Uterus (tissue), 4 donors: ENCODE results near the gene WWOX. TPM values are rescaled to one million over a fixed set of nuclear protein-coding genes. Genes with fewer than 3 reads are reported as not detected.

ENCODE experiments used
- DNase-seq, 2 donors: peaks; one replicate each; pipeline ENCODE4 v3.0.0-alpha.2; 2019 to 2020
- H3K27ac ChIP-seq, 2 donors: fragments of 200-600 bp; sonication (generic); 1 replicate in 1 of 2; 2 replicates in 1 of 2; pipeline ENCODE4 v1.5.1; 2016 to 2018
- H3K27me3 ChIP-seq, 2 donors: fragments of 200-600 bp; sonication (generic); one replicate each; pipeline ENCODE4 v1.5.1; 2018 to 2019; ENCODE audit warnings: control low read depth in 1 of 2
- H3K36me3 ChIP-seq, 2 donors: fragments of 200-600 bp; sonication (generic); one replicate each; pipeline ENCODE4 v1.5.1; 2019; ENCODE audit warnings: control low read depth in 1 of 2
- H3K4me1 ChIP-seq, 2 donors: fragments of 200-600 bp; sonication (generic); one replicate each; pipeline ENCODE4 v1.5.1; 2018 to 2019; ENCODE audit warnings: control low read depth in 1 of 2
- H3K4me3 ChIP-seq, 2 donors: fragments of 200-600 bp; sonication (generic); 1 replicate in 1 of 2; 2 replicates in 1 of 2; pipeline ENCODE4 v1.5.1; 2018 to 2019; ENCODE audit warnings: mild to moderate bottlenecking in 1 of 2
- H3K9me3 ChIP-seq, 2 donors: fragments of 200-600 bp; sonication (generic); one replicate each; pipeline ENCODE4 v1.5.1; 2019; ENCODE audit warnings: control low read depth in 1 of 2
- POLR2A ChIP-seq, 2 donors: fragments of 450-650 bp; IDR thresholded peaks; one replicate each; pipeline ENCODE4 v1.6.1; 2016; ENCODE audit warnings: antibody characterized with exemption in 2 of 2, mild to moderate bottlenecking in 1 of 2, moderate library complexity in 1 of 2
- intact Hi-C: fragments of 100-400 bp; cut with DNase I; formaldehyde crosslinking; loops from one replicate; pipeline ENCODE4 v1.15.1; 2023; ENCODE audit warnings: low total_unique reads
- total RNA-seq, 4 donors: library from RNA; depleted of rRNA in 3 of 4; stranded (reverse); fragments of >200 nt in 3 of 4; gene quantifications; one replicate each; pipeline versions ENCODE4 v1.1.0 to v1.2.4, GENCODE V29; 2014 to 2023
- TF ChIP-seq, protein P1 (sequence below), 4 experiments: fragments of 200-600 bp in 2 of 4; fragments of 450-650 bp in 2 of 4; sonication (generic) in 2 of 4; IDR thresholded peaks; one replicate each; pipeline ENCODE4 v1.5.1; 2016 to 2019; ENCODE audit warnings: antibody characterized with exemption in 4 of 4, mild to moderate bottlenecking in 2 of 4, moderate library complexity in 1 of 4
- donor health status: DM: yes; HTN: yes; CAD: no.

Gene WWOX
- total RNA-seq, 4 donors from 2014 or later, result 34.1 to 99.9 (median 55.8) TPM

DNA sequence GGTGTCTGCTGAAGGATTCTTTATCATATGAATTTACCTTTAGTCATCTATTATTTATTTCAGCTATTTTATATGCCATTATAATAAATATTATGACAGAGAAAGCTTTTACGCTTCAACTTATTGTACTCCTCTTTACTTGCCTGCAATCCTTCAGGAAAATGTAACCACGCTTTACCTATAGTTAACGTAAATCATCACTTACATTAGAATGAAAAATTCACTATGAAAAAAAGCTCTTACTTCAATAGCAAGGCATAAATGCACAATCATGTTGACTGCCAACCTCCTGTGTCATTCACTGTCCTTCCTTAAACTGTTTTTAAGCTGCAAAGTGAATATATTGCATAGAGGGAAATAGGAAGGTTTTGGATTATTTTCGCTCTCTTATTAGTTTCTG lies 277.9 kb downstream of the WWOX start:
- TF ChIP-seq POLR2A (IDR thresholded peaks at IDR 0.05), result no peak
- TF ChIP-seq, protein P1, sequence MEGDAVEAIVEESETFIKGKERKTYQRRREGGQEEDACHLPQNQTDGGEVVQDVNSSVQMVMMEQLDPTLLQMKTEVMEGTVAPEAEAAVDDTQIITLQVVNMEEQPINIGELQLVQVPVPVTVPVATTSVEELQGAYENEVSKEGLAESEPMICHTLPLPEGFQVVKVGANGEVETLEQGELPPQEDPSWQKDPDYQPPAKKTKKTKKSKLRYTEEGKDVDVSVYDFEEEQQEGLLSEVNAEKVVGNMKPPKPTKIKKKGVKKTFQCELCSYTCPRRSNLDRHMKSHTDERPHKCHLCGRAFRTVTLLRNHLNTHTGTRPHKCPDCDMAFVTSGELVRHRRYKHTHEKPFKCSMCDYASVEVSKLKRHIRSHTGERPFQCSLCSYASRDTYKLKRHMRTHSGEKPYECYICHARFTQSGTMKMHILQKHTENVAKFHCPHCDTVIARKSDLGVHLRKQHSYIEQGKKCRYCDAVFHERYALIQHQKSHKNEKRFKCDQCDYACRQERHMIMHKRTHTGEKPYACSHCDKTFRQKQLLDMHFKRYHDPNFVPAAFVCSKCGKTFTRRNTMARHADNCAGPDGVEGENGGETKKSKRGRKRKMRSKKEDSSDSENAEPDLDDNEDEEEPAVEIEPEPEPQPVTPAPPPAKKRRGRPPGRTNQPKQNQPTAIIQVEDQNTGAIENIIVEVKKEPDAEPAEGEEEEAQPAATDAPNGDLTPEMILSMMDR (IDR thresholded peaks at IDR 0.05), result no peak
- no peaks in the 10 kb centered on the region for H3K27me3 ChIP-seq
- no peak overlapping the region for H3K4me3 ChIP-seq
- no peaks in the 10 kb centered on the region for H3K4me1 ChIP-seq
- H3K27ac ChIP-seq, result no peak overlapping the region
- intact Hi-C loops, result no loop called here
- no peak for DNase-seq
- no peaks in the 10 kb centered on the region for H3K36me3 ChIP-seq
- H3K9me3 ChIP-seq, result no peaks in the 10 kb centered on the region

DNA sequence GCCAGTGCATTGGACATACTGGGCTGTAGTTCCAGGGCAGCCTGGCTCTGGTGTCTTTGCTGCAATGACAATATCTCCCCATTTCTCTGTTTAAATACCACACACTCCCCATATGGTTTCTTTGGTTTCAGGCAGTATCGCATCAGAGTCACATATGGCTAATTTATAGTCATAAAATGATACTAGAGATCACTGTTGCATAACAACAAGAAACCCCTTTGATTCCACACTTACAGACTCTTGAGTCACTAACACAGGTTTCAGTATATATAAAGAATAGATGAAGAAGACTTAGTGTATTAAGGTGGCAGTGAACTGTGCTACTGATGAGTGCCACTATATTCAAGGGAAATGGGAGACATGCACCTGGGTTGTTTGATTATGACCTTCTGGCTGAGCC lies 281.6 kb downstream of the WWOX start:
- TF ChIP-seq, protein P1 (IDR thresholded peaks at IDR 0.05), result no peak
- TF ChIP-seq POLR2A (IDR thresholded peaks at IDR 0.05), result no peak
- DNase-seq, result no peak

DNA sequence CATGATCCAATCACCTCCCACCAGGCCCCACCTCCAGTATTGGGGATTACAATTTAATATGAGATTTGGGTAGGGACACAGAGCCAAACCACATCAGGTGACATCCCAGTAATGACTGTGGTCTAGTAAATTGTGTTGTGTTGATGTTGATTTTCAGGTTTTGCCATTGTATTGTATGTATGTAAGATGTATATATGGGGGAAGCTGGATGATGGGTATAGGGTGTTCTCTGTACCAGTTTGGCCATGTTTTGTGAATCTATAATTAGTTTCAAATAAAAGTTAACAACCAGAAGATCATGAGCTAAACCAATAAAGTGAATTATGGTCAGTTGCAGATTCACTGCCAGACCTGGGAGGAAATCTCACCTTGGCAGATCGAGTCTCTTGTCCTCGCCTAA lies 283.7 kb downstream of the WWOX start:
- TF ChIP-seq, protein P1 (IDR thresholded peaks at IDR 0.05), result no peak
- TF ChIP-seq POLR2A (IDR thresholded peaks at IDR 0.05), result no peak
- Histone ChIP-seq H3K9me3 (no peaks in the 10 kb centered on the region), H3K27ac (no peak overlapping the region), H3K36me3 (no peaks in the 10 kb centered on the region), H3K4me3 (no peak overlapping the region), H3K4me1 (peaks cover 0 to 5% of the 10 kb centered on the region in 2 donors), H3K27me3 (no peaks in the 10 kb centered on the region)
- intact Hi-C loops, result no loop called here
- no peak for DNase-seq

More for the DNA sequence above, 281.6 kb downstream of the WWOX start:
- no peaks in the 10 kb centered on the region for H3K27me3 ChIP-seq
- no peaks in the 10 kb centered on the region for H3K9me3 ChIP-seq
- intact Hi-C loops, result no loop called here
- peaks cover 0 to 5% of the 10 kb centered on the region in 2 donors for H3K4me1 ChIP-seq
- H3K27ac ChIP-seq, result no peak overlapping the region
- no peaks in the 10 kb centered on the region for H3K36me3 ChIP-seq
- no peak overlapping the region for H3K4me3 ChIP-seq

DNA sequence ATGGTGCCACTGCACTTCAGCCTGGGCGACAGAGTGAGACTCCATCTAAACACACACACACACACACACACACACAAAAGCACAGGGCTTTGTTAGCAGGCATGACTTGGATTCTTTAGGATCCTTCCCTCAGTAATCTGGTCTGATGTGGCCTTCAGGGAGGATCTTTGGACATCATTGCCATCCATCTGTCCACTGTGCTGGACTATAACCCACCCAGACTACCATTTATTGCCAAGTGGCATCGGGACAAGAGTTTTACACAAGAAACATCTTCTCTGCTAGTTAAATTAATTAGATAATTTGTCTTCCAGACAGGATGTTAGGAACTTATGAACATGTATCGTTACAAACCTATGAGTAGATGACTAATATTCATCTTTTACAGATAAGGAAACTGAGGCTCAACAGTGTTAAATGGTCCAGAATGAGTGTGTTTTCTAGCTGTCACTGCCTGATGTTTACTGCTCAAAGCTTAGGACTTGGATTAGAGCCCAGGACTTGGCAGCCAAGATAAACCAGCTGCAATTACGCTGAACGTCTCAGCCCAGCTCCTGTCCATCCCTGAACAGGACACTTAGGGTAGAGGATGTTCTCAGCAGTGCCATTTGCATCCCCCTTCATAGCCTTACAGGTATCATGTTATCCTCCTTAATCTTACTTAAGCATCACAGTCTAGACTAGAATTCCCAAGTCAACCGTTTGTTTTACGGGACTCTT lies 285.8 kb downstream of the WWOX start:
- no peaks in the 10 kb centered on the region for H3K27me3 ChIP-seq
- TF ChIP-seq POLR2A (IDR thresholded peaks at IDR 0.05), result no peak
- TF ChIP-seq, protein P1 (IDR thresholded peaks at IDR 0.05), result no peak
- intact Hi-C loops, result no loop called here

DNA sequence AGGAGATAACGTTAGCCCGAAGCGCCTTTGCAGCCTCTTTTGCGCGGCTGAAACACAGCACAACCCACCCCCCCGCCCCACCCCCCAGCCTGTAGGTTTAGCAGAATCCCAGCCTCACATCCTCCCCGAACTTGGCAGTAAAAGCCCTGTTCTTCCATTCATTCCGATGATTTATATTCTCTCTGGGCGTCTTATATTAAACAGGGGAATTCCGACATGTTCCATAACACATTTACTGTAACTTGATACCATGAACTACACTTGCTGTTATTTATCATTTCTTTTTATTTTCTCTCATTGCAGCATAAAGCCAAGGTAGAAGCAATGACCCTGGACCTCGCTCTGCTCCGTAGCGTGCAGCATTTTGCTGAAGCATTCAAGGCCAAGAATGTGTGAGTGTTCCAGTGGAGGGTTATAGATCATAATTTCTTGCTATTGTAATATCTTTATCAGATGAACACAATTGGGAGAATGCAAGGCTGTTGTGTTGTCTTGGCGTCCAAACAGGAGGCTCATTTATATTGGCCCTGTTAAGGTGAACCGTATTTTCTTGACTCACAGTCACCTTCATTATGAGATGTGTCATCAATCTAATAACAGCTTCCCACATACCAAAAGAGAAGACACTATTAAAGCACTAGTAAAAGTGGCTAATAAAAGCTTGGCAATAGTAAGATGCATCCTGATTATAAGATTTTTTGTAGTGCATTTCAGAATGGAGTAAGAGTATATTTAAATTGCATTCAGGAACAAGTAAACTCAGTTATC lies 287.3 kb downstream of the WWOX start:
- Histone ChIP-seq H3K36me3 (no peaks in the 10 kb centered on the region), H3K27me3 (no peaks in the 10 kb centered on the region), H3K4me3 (no peak overlapping the region), H3K4me1 (peaks cover 4 to 5% of the 10 kb centered on the region in 2 donors), H3K9me3 (no peaks in the 10 kb centered on the region), H3K27ac (no peak overlapping the region)
- TF ChIP-seq POLR2A (IDR thresholded peaks at IDR 0.05), result no peak
- TF ChIP-seq, protein P1 (IDR thresholded peaks at IDR 0.05), result no peak
- intact Hi-C loops, result no loop called here
- no peak for DNase-seq

More for the DNA sequence above, 285.8 kb downstream of the WWOX start:
- Histone ChIP-seq H3K36me3 (no peaks in the 10 kb centered on the region), H3K4me3 (no peak overlapping the region), H3K27ac (no peak overlapping the region), H3K4me1 (peaks cover 1 to 5% of the 10 kb centered on the region in 2 donors), H3K9me3 (no peaks in the 10 kb centered on the region)
- no peak for DNase-seq
